Testis (tissue), 2 donors: Measurements from ENCODE around the gene MOB3B.

Experiments used
- CTCF ChIP-seq, 3 experiments: fragments of 450-650 bp in 2 of 3; fragments of 200-600 bp in 1 of 3; sonication (generic) in 1 of 3; IDR thresholded peaks; one replicate each; pipeline ENCODE4 v1.5.1; 2016 to 2019; ENCODE audit warnings: antibody characterized with exemption in 3 of 3, mild to moderate bottlenecking in 2 of 3, moderate library complexity in 1 of 3
- POLR2A ChIP-seq: fragments of 450-650 bp; IDR thresholded peaks from one replicate; pipeline ENCODE4 v1.6.1; 2017; ENCODE audit warnings: antibody characterized with exemption, mild to moderate bottlenecking, moderate library complexity

GRCh38 chr9:27468462-27469110, 61.0 kb downstream of the MOB3B start:
- TF ChIP-seq POLR2A (no peak), CTCF (IDR thresholded peaks at IDR 0.05) (no peak)
